Keratinocyte (primary cell): ENCODE data around the gene HEPACAM. TPM values are rescaled to one million over a fixed set of nuclear protein-coding genes. Genes with fewer than 3 reads are reported as not detected.

Experiments
- DNase-seq: peaks from one replicate; pipeline ENCODE4 v3.0.0-alpha.2; 2011; ENCODE audit warnings: low read depth, missing footprints, low spot score
- FAIRE-seq: peaks from 2 replicates; lab custom pipeline; 2011; peaks lifted over from hg19 to GRCh38; lab: Jason Lieb, UNC
- H2AFZ ChIP-seq: 2 replicates; pipeline ENCODE4 v1.6.0; 2012; ENCODE audit warnings: low read length, control low read depth, inconsistent platforms; ENCODE audit not compliant: control insufficient read depth
- H3K27ac ChIP-seq: 2 replicates; pipeline ENCODE4 v1.5.1; 2011; ENCODE audit warnings: low read length; ENCODE audit not compliant: control insufficient read depth, insufficient read depth
- H3K27me3 ChIP-seq: 3 replicates; pipeline ENCODE4 v1.6.0; 2011; ENCODE audit warnings: low read length; ENCODE audit not compliant: control insufficient read depth, insufficient read depth; ENCODE audit errors: extremely low read depth
- H3K36me3 ChIP-seq, 2 experiments: 2 replicates in 1 of 2; 3 replicates in 1 of 2; pipeline ENCODE4 v1.5.1; 2011; ENCODE audit warnings: low read length in 2 of 2, mild to moderate bottlenecking in 1 of 2; ENCODE audit not compliant: control insufficient read depth in 2 of 2, insufficient read depth in 2 of 2; ENCODE audit errors: extremely low read depth in 1 of 2
- H3K4me1 ChIP-seq: 3 replicates; pipeline ENCODE4 v1.5.1; 2011; ENCODE audit warnings: low read length; ENCODE audit not compliant: control insufficient read depth, insufficient read depth; ENCODE audit errors: extremely low read depth
- H3K4me2 ChIP-seq: 3 replicates; pipeline ENCODE4 v1.6.0; 2011; ENCODE audit warnings: low read depth, low read length; ENCODE audit not compliant: control insufficient read depth, insufficient read depth; ENCODE audit errors: extremely low read depth
- H3K4me3 ChIP-seq, 3 experiments: fragments of 200-600 bp in 1 of 3; sonication (generic) in 1 of 3; 2 replicates in 2 of 3; 3 replicates in 1 of 3; pipeline ENCODE4 v1.5.1; 2011 to 2016; ENCODE audit warnings: low read length in 3 of 3, mild to moderate bottlenecking in 3 of 3, control low read depth in 2 of 3, inconsistent platforms in 1 of 3, low read depth in 1 of 3, mixed read lengths in 1 of 3, mixed run types in 1 of 3, moderate library complexity in 1 of 3; ENCODE audit not compliant: control insufficient read depth in 2 of 3, insufficient read depth in 2 of 3; ENCODE audit errors: extremely low read depth in 1 of 3
- H3K79me2 ChIP-seq: 2 replicates; pipeline ENCODE4 v1.6.0; 2012; ENCODE audit warnings: low read length; ENCODE audit not compliant: control insufficient read depth, insufficient read depth
- H3K9ac ChIP-seq: 3 replicates; pipeline ENCODE4 v1.6.0; 2011; ENCODE audit warnings: low read length; ENCODE audit not compliant: control insufficient read depth, insufficient read depth; ENCODE audit errors: extremely low read depth
- H3K9me1 ChIP-seq: 3 replicates; pipeline ENCODE4 v1.6.0; 2011; ENCODE audit warnings: low read length; ENCODE audit not compliant: control insufficient read depth, insufficient read depth; ENCODE audit errors: extremely low read depth
- H3K9me3 ChIP-seq: 2 replicates; pipeline ENCODE4 v1.5.1; 2012; ENCODE audit warnings: low read depth, low read length; ENCODE audit not compliant: control insufficient read depth
- H4K20me1 ChIP-seq: 3 replicates; pipeline ENCODE4 v1.6.0; 2011; ENCODE audit warnings: low read length; ENCODE audit not compliant: control insufficient read depth, insufficient read depth; ENCODE audit errors: extremely low read depth
- EZH2 ChIP-seq: IDR thresholded peaks from one replicate; pipeline ENCODE4 v1.6.1; 2012; ENCODE audit warnings: inconsistent platforms, mild to moderate bottlenecking, low read length, moderate library complexity
- dilution Hi-C: fragments of 300-500 bp; cut with MboI; formaldehyde crosslinking; loops from one replicate; pipeline ENCODE4 v1.7.0; 2020; ENCODE audit warnings: low sequenced_read_pairs; ENCODE audit not compliant: extremely low pct_ligation_motif_present
- polyA plus RNA-seq, 5 experiments: library from polyadenylated mRNA; depleted of rRNA in 3 of 5; stranded (reverse) in 3 of 5; stranded (forward) in 1 of 5; unstranded in 1 of 5; fragments of >200 nt; gene quantifications; 1 replicate in 1 of 5; 2 replicates in 3 of 5; 3 replicates in 1 of 5; pipeline versions ENCODE4 v1.2.1 to v1.2.3, GENCODE V29; 2011 to 2012; ENCODE audit warnings: missing spikeins in 2 of 5, low read depth in 1 of 5, low replicate concordance in 1 of 5
- TF ChIP-seq, protein P1 (sequence below), 3 experiments: IDR thresholded peaks in 1 of 3; conservative IDR thresholded peaks in 1 of 3; optimal IDR thresholded peaks in 1 of 3; 2 replicates in 2 of 3; 3 replicates in 1 of 3; pipeline versions ENCODE3 to v1.5.1; 2011; ENCODE audit warnings: low read length in 3 of 3, mild to moderate bottlenecking in 3 of 3, moderate library complexity in 2 of 3, control low read depth in 1 of 3, inconsistent platforms in 1 of 3; ENCODE audit not compliant: insufficient read depth in 2 of 3; ENCODE audit errors: extremely low read depth in 1 of 3

HEPACAM gene
- polyA plus RNA-seq, 1 donor (not counting 4 experiments of a cell fraction or from before 2014, with no cell fraction given): not detected

DNA sequence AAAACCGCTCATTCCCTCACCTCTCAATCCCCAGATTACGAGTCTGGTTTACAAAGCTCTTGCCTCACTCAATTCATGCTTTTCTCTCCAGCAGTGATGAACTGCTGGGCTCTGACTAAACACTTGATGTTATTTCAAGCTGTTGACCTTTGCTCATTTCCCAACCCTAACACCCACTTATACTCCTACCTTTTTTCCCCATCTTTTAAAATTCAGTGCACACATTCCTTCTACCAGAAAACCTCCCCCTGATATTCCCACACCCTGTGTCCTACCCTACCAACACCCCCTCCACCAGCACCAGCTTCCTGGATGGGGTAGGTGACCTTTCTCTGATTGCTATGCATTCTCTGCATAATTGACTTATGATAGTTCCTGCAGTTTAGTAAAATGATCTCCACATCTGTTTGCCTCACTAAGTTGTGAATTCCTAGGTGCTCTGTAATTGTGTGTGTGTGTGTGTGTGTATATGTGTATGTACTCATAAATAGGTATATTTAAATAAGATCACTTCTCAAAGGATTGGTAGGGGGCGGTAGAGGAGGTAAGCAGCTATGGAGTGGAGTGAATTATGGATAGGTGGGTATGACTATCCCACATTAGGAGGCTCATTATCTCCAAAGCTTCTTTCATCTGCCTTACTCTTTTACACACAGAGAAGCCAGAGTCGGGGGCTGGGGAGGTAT is 842 bp downstream of the HEPACAM start:
- FAIRE-seq (no peak), DNase-seq (no peak)
- no peak overlapping the region for H3K9ac ChIP-seq
- no peak overlapping the region for H2AFZ ChIP-seq
- H4K20me1 ChIP-seq: no peaks in the 10 kb centered on the region
- H3K27ac ChIP-seq: no peak overlapping the region
- H3K4me1 ChIP-seq: peaks cover 5% of the 10 kb centered on the region
- H3K36me3 ChIP-seq: no peaks in the 10 kb centered on the region
- no peak overlapping the region for H3K4me2 ChIP-seq
- no peaks in the 10 kb centered on the region for H3K9me3 ChIP-seq
- no peaks in the 10 kb centered on the region for H3K9me1 ChIP-seq
- TF ChIP-seq, protein P1, sequence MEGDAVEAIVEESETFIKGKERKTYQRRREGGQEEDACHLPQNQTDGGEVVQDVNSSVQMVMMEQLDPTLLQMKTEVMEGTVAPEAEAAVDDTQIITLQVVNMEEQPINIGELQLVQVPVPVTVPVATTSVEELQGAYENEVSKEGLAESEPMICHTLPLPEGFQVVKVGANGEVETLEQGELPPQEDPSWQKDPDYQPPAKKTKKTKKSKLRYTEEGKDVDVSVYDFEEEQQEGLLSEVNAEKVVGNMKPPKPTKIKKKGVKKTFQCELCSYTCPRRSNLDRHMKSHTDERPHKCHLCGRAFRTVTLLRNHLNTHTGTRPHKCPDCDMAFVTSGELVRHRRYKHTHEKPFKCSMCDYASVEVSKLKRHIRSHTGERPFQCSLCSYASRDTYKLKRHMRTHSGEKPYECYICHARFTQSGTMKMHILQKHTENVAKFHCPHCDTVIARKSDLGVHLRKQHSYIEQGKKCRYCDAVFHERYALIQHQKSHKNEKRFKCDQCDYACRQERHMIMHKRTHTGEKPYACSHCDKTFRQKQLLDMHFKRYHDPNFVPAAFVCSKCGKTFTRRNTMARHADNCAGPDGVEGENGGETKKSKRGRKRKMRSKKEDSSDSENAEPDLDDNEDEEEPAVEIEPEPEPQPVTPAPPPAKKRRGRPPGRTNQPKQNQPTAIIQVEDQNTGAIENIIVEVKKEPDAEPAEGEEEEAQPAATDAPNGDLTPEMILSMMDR (optimal IDR thresholded peaks at IDR 0.05 in 1 of 3, IDR thresholded peaks at IDR 0.05 in 1 of 3, conservative IDR thresholded peaks at IDR 0.05 in 1 of 3; ENCODE audit: extremely low read depth in 1 of 3, insufficient read depth in 2 of 3, low read length in 3 of 3): peak in 1 of 3 experiments; percentile 21
- no peak for TF ChIP-seq EZH2
- dilution Hi-C loops: no loop called here
- H3K4me3 ChIP-seq: no peak overlapping the region
- H3K79me2 ChIP-seq: no peaks in the 10 kb centered on the region
- no peaks in the 10 kb centered on the region for H3K27me3 ChIP-seq

DNA sequence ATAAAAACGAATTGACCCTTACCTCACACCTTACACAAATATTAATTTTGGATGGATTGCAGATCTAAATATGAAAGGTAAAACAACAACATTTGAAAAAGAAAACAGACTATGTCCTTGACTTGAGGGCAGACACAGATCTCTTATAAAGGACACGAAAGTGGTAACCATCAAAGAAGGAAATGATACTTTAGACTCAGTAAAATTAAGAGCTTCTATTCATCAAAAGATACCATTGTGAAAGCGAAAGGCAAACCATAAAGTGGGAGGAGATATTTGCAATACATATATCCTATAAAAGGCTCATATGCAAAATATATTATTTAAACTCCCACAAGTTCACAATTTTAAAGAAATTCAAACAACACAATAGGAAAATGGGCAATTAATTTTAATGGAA is 5.0 kb downstream of the HEPACAM start:
- Histone ChIP-seq H3K79me2 (no peaks in the 10 kb centered on the region), H3K4me1 (no peaks in the 10 kb centered on the region), H3K9ac (no peak overlapping the region), H3K4me3 (no peak overlapping the region), H3K27ac (no peak overlapping the region), H3K9me1 (no peaks in the 10 kb centered on the region), H3K36me3 (no peaks in the 10 kb centered on the region), H4K20me1 (no peaks in the 10 kb centered on the region), H3K4me2 (no peak overlapping the region), H2AFZ (no peak overlapping the region), H3K27me3 (no peaks in the 10 kb centered on the region), H3K9me3 (no peaks in the 10 kb centered on the region)
- no peak for FAIRE-seq
- dilution Hi-C loops: no loop called here
- DNase-seq: no peak
- TF ChIP-seq EZH2: no peak
- TF ChIP-seq, protein P1 (optimal IDR thresholded peaks at IDR 0.05 in 1 of 3, IDR thresholded peaks at IDR 0.05 in 1 of 3, conservative IDR thresholded peaks at IDR 0.05 in 1 of 3; ENCODE audit: extremely low read depth in 1 of 3, insufficient read depth in 2 of 3, low read length in 3 of 3): no peak
